Epithelial cell of proximal tubule (primary cell): ENCODE measurements around the gene SI. TPM values are rescaled to one million over a fixed set of nuclear protein-coding genes. Genes with fewer than 3 reads are reported as not detected.

ENCODE experiments used
- DNase-seq: peaks from one replicate; pipeline ENCODE4 v3.0.0-alpha.2; 2011; ENCODE audit warnings: low read depth
- H3K4me3 ChIP-seq: 2 replicates; pipeline ENCODE4 v1.5.1; 2011; ENCODE audit warnings: low read depth, mild to moderate bottlenecking, low read length
- CTCF ChIP-seq: conservative IDR thresholded peaks from 2 replicates; pipeline ENCODE4 v1.5.1; 2012; ENCODE audit warnings: low read depth, mild to moderate bottlenecking, low read length
- total RNA-seq: library from RNA; depleted of rRNA; stranded (reverse); fragments of >200 nt; gene quantifications from 2 replicates; pipeline ENCODE4 v1.2.3, GENCODE V29; 2015

Gene SI
- not detected in 2 replicates for total RNA-seq

GRCh38 chr3:165078293-165078692 is at the start of gene SI:
Gene SI (minus strand): TSS chr3:165078496. CDS start chr3:165076012, 2,484 bp downstream.
- H3K4me3 ChIP-seq = no peak within 1 kb of the TSS
- no peak for DNase-seq
- no peak for TF ChIP-seq CTCF

- no peak for TF ChIP-seq CTCF
- no peak overlapping the region for H3K4me3 ChIP-seq
These were observed 47.5 kb upstream of the SI start for GRCh38 chr3:165125836-165126235.

GRCh38 chr3:165111401-165111800 is 33.1 kb upstream of the SI start:
- DNase-seq = no peak
- TF ChIP-seq CTCF = no peak
- no peak overlapping the region for H3K4me3 ChIP-seq

More at GRCh38 chr3:165125836-165126235, 47.5 kb upstream of the SI start:
- DNase-seq = no peak

- TF ChIP-seq CTCF = no peak
- H3K4me3 ChIP-seq = no peak overlapping the region
These were observed 25.3 kb upstream of the SI start for GRCh38 chr3:165103616-165104015.

GRCh38 chr3:165082650-165083049 is 4.4 kb upstream of the SI start:
- no peak for DNase-seq
- TF ChIP-seq CTCF = no peak
- no peak overlapping the region for H3K4me3 ChIP-seq

More at GRCh38 chr3:165103616-165104015, 25.3 kb upstream of the SI start:
- no peak for DNase-seq

- no peak for DNase-seq
- TF ChIP-seq CTCF = no peak
- no peak overlapping the region for H3K4me3 ChIP-seq
These were observed 2.9 kb upstream of the SI start for GRCh38 chr3:165081183-165081582.

GRCh38 chr3:165075695-165076094 is 2.6 kb downstream of the SI start:
- no peak for DNase-seq
- no peak for TF ChIP-seq CTCF
- H3K4me3 ChIP-seq = no peak overlapping the region
